Femur (tissue), 1 donor: Measurements from ENCODE around the gene CCPG1.
"Not testable (repeated sequence)": the region's sequence is repeated elsewhere in the genome, so short reads cannot be mapped to it uniquely, and the experiment has no call there.

Experiments
- DNase-seq: peaks from one replicate; pipeline ENCODE4 v3.0.0-alpha.2; 2017

CCPG1 gene

GRCh38 chr15:55408012-55408928, at the start of gene CCPG1, which contains the start of gene PIERCE2:
Gene CCPG1, minus strand, starts transcription at chr15:55408359. Its CDS starts 18,935 bp downstream, at chr15:55389424.
Gene PIERCE2, plus strand, starts transcription at chr15:55408495. Its CDS starts 274 bp downstream, at chr15:55408769.
- DNase-seq = peak; percentile 96

- DNase-seq = no peak
Observed at GRCh38 chr15:55457401-55458022, 49.4 kb upstream of the CCPG1 start.

DNA sequence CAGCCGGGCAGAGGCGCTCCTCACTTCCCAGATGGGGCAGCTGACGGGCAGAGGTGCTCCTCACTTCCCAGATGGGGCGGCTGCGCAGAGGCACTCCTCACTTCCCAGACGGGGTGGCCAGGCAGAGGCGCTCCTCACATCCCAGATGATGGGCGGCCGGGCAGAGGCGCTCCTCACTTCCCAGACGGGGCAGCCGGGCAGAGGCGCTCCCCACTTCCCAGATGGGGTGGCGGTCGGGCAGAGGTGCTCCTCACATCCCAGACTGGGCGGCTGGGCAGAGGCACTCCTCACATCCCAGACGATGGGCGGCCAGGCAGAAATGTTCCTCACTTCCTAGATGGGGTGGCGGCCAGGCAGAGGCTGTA, 38.9 kb upstream of the CCPG1 start:
- DNase-seq = not testable (repeated sequence)

DNA sequence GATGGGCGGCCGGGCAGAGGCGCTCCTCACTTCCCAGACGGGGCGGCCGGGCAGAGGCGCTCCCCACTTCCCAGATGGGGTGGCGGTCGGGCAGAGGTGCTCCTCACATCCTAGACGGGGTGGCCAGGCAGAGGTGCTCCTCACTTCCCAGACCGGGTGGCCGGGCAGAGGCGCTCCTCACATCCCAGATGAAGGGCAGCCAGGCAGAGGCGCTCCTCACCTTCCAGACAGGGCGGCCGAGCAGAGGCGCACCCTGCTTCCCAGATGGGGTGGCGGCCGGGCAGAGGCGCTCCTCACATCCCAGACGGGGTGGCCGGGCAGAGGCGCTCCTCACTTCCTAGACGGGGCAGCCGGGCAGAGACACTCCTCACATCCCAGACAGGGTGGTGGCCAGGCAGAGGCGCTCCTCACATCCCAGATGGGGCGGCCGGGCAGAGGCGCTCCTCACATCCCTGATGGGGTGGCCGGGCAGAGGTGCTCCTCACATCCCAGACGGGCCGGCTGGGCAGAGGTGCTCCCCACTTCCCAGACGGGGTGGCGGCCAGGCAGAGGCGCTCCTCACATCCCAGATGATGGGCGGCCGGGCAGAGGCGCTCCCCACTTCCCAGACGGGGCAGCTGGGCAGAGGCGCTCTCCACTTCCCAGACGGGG, 38.3 kb upstream of the CCPG1 start:
- not testable (repeated sequence) for DNase-seq

DNA sequence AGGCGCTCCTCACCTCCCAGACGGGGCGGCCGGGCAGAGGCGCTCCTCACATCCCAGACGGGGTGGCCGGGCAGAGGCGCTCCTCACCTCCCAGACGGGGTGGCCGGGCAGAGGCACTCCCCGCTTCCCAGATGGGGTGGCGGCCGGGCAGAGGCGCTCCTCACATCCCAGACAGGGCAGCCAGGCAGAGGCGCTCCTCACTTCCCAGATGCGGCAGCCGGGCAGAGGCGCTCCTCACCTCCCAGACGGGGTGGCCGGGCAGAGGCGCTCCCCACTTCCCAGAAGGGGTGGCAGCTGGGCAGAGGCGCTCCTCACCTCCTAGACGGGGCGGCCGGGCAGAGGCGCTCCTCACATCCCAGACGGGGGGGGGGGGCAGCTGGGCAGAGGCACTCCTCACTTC, 37.8 kb upstream of the CCPG1 start:
- not testable (repeated sequence) for DNase-seq

DNA sequence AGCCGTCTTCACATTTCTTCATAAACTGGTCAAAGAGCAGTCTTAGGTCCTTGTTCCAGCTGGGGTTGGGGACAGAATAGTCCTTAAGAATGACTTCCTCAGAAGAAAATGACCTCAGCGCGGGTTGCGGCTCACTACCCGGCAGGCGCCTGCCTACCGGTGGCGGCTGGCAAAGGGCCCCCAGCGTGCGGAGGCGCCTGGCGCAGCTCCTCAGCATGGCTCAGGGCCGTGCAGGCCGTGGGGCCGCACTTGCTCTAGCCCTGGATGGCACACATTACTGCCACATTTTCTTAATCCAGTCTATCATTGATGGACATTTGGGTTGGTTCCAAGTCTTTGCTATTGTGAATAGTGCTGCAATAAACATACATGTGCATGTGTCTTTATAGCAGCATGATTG, 35.0 kb upstream of the CCPG1 start:
- DNase-seq = not testable (repeated sequence)

- DNase-seq = no peak
Observed at GRCh38 chr15:55434989-55435825, 27.0 kb upstream of the CCPG1 start.

GRCh38 chr15:55422089-55422488, 13.9 kb upstream of the CCPG1 start:
- DNase-seq = no peak

- no peak for DNase-seq
Observed at GRCh38 chr15:55420171-55420866, 12.2 kb upstream of the CCPG1 start.

- DNase-seq = not testable (repeated sequence)
Observed at GRCh38 chr15:55417678-55418077, 9.5 kb upstream of the CCPG1 start.

DNA sequence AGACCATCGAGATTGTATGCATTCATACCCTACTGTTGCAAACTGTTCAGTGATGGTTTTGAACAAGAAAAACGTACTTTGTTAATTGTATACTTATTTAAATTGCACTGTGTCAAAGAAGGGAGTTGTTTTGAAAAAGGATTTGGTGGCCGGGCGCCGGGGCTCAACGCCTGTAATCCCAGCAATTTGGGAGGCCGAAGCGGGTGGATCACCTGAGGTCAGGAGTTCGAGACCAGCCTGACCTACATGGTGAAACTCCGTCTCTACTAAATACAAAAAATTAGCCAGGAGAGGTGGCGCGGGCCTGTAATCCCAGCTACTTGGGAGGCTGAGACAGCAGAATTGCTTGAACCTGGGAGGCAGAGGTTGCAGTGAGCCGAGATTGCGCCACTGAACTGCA, 817 bp upstream of the CCPG1 start:
- not testable (repeated sequence) for DNase-seq

DNA sequence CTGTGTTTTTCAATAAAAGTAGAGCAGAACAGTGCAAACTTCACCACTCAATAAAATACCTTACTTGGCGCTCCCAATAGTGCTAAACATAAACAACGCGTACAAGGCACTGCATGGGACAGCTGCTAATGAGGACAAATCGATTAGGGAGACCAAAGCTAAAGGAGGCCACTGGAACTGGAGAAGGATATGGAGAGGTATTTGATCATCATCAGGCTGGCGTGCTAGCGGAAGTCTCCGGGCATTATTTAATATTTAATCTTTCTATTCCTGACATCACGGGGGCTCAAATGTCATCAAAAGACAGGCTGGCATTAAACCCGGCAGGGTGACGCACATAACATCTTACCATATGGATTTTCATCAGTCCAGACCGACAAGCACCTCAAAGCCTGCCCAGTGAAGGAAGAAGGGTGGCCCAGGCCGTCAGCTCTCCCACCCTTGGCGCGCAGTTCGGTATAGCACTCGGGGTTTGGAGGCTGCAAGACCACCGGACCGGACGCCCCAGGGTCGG, 604 bp downstream of the CCPG1 start:
- DNase-seq = no peak

DNA sequence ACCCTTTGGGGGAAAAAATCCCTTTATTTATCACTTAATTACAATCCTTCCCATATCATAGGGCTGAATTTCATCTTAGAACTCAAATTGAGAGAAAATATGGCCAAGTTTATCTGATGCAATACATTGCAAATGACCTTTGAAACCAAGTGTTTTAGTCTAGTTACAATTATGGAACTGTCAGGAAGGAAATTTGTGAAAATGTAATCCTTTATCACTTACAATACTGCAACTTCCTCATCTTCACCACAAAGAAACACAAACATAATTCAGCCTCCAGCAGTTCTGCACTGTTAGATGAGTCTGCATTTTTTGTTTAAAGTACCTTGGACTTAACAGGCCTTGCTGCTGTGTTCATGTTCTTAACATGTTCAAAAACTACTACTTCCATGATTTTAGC, 4.6 kb downstream of the CCPG1 start:
- DNase-seq = no peak

GRCh38 chr15:55402707-55403106, 5.5 kb downstream of the CCPG1 start:
- no peak for DNase-seq

DNA sequence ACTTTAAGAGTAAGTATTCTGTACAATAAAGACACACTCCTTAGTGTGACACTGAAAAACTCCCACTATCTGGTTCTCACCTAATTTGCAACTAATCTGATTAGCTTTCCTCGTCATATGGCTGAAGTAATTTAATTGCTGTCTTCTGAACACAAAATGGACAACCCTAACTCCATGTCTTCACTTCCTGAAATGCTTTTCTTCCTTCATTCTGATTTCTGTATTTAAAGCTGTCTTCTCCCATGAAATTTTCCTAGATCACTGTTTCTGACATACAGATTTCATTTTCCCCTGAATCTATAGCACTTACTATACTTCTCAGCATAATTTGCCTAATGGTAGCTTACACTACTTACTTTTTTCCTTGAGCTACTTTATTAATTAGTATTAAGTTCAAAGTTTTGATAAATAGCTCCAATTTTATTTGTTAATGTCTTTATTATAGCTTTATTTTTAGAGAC, 6.3 kb downstream of the CCPG1 start:
- DNase-seq = no peak

DNA sequence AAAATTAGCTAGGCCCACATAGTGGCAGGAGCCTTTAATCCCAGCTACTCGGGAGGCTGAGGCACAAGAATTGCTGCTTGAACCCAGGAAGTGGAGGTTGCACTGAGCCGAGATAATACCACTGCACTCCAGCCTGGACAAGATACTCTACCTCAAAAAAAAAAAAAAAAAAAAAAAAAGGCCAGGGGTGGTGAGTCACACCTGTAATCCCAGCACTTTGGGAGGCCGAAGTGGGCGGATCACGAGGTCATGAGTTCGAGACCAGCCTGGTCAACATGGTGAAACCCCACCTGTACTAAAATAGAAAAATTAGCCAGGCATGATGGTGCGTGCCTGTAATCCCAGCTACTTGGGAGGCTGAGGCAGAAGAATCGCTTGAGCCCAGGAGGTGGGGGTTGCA, 8.1 kb downstream of the CCPG1 start:
- DNase-seq = not testable (repeated sequence)

DNA sequence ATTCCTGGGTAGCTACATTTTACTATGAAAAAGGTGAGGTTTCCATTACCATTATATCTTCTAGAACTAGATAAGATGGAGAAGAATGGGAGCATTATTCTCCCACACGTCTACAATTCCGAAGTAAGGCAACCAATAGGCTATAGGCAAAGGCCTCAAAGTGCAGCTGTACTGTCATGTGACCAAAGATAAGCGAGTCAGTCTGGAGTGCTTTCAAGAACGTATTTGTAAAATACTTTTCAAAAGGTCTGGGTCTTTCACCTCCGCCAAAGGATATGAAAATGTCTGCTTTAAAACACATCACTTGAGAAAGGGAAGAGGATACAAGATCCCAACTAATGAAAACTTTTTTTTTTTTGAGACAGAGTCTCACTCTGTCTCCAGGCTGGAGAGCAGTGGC, 9.9 kb downstream of the CCPG1 start:
- no peak for DNase-seq

DNA sequence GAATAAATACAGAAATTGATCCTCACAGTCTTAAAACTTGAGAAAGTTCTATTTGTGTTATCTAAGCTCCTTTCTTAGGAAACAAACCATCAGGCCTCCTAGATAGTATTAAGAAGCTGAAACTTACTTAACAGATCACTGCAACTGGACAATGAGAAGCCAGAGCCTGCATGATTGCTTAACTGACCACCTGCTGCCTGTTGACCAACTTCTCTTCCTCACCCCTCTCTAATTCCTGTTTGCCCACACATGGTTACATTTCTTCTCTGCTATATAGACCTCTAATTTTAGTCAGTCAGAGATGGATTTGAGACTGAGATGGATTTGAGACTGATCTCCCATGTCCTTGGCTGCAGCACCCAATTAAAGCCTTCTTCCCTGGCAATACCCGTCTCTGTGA, 13.5 kb downstream of the CCPG1 start:
- DNase-seq = no peak

DNA sequence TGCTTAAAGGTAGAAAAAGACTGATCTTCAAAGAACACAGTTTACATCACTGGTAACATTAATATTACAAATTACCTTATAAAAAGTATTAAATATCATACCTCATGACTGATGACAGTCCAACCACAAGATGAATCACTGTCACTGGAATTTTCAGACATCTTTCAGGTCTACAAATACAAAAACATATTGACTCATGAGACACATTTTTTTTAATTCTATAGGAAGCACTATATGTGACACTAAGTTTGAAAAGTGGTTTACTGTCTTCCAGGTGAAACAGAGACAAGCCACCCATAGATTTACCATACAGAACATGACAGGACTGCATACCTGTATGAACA, 18.9 kb downstream of the CCPG1 start:
- DNase-seq = no peak

GRCh38 chr15:55387027-55387426, 21.1 kb downstream of the CCPG1 start:
- DNase-seq = no peak

DNA sequence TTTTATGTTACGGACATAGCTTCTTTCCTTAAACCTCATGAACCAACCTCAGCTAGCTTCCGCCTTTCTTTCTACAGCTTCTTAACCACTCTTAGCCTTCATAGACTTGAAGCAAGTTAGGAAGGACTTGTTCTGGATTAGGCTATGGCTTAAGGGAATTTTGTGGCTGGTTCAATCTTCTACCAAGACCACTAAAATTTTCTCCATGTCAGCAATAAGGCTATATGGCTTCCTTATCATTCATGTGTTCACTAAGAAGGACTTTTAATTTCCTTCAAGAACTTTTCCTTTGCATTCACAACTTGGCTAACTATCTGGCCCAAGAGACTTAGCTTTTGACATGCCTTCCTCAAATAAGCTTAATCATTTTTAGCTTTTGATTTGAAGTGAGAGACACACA, 24.5 kb downstream of the CCPG1 start:
- no peak for DNase-seq

GRCh38 chr15:55381595-55381994, 26.6 kb downstream of the CCPG1 start:
- no peak for DNase-seq
